Effector memory CD8-positive, alpha-beta T cell (primary cell): ENCODE data around the gene NR6A1.
"Not testable (repeated sequence)": the region's sequence is repeated elsewhere in the genome, so short reads cannot be mapped to it uniquely, and the experiment has no call there.

Source experiments
- ATAC-seq: fragments of 150-1000 bp; cut with Tn5 transposase; replicated peaks from 2 replicates; pipeline ENCODE4 v1.10.0; 2021; ENCODE audit warnings: mild to moderate bottlenecking, moderate library complexity
- DNase-seq, 3 experiments: peaks; one replicate each; pipeline ENCODE4 v3.0.0; 2021
- H3K27ac Mint-ChIP-seq, 2 donors: one replicate each; pipeline ENCODE4 v1.8.0; 2022; ENCODE audit warnings: mild to moderate bottlenecking in 2 of 2, mixed read lengths in 2 of 2, moderate library complexity in 2 of 2
- H3K27me3 Mint-ChIP-seq, 2 donors: one replicate each; pipeline ENCODE4 v1.8.0; 2022; ENCODE audit warnings: mixed read lengths in 2 of 2
- H3K36me3 Mint-ChIP-seq: one replicate; pipeline ENCODE4 v1.8.0; 2022; ENCODE audit warnings: mild to moderate bottlenecking, moderate library complexity, mixed read lengths; ENCODE audit not compliant: insufficient read depth
- H3K4me1 Mint-ChIP-seq, 2 donors: one replicate each; pipeline ENCODE4 v1.8.0; 2022; ENCODE audit warnings: low read depth in 2 of 2, mixed read lengths in 2 of 2
- H3K4me3 Mint-ChIP-seq, 2 donors: one replicate each; pipeline ENCODE4 v1.8.0; 2022; ENCODE audit warnings: mild to moderate bottlenecking in 2 of 2, mixed read lengths in 2 of 2, moderate library complexity in 2 of 2
- H3K9me3 Mint-ChIP-seq, 2 donors: one replicate each; pipeline ENCODE4 v1.8.0; 2022; ENCODE audit warnings: mixed read lengths in 2 of 2

Gene NR6A1

GRCh38 chr9:124776954-124777648 lies 6.0 kb upstream of the NR6A1 start, which contains the start of gene OLFML2A:
OLFML2A (plus strand) TSS chr9:124777133; CDS start chr9:124777271, 138 bp downstream.
- Mint-ChIP-seq H3K27me3 (peaks cover 12 to 39% of the 10 kb centered on the region in 2 donors), H3K4me1 (peaks cover 17% of the 10 kb centered on the region in 2 donors), H3K27ac (no peak within 1 kb of the TSS), H3K36me3 (peaks cover 3% of the 10 kb centered on the region), H3K4me3 (peak within 1 kb of the TSS; percentile 80 to 81), H3K9me3 (no peaks in the 10 kb centered on the region)
- peak; percentile 61 for ATAC-seq
- peak in 2 of 3 experiments; percentile 15 to 17 for DNase-seq

DNA sequence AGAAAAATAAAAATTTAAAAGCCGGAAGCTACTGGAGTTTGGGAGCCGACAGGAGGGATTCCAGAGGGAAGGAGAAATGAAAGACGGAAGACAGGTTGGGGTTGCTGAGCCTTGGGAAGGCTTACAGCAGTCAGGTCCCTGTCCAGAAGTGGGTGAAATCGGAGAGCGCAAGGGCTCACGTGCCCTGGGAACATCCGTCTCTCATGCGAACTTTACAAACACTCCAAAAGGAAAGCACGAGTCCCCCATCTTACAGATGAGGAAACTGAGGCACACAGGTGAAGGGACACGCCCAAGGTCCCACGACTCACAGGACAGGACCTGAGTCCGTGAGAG lies 5.5 kb upstream of the NR6A1 start:
- DNase-seq: no peak
- H3K27ac Mint-ChIP-seq: no peak overlapping the region
- H3K27me3 Mint-ChIP-seq: peaks cover 12 to 39% of the 10 kb centered on the region in 2 donors

DNA sequence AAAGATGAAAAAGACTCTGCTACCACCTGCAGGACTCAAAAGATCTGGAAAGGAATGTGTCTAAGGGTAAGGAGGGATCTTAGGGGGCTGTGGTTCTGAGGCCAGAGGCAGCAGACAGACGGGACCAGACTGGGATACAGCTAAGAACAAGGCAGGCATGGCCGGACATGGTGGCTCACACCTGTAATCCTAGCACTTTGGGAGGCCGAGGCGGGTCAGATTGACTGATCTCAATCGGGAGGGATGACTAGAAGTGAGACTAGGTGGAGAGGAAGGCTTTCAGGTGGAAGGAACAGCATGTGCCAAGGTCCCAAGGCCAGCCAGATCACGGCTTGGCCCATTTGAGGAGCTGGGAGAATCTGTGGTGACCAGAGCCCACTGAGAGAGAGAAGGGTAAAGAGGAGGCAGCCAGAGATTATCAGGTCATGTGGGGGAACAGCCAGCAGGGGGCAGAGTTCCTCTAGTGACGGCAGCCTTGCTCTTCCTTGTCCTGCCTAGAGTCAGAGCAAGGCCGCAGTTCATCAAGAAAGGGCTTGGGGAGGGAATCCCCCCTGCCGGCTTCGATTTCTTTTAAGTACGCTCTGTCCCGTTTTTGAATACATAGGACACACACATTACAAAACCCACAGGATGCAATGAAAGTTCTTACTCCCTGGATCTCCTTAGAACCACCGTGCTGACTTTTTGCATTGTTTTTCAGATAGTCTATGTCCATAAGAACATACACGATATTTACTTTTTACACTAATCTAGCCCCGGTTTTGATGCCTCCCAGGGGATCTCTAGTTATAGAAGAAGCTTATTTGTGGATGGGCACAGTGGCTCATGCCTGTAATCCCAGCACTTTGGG lies 3.2 kb upstream of the NR6A1 start:
- peaks cover 24 to 53% of the 10 kb centered on the region in 2 donors for H3K27me3 Mint-ChIP-seq
- no peak overlapping the region for H3K4me3 Mint-ChIP-seq
- H3K27ac Mint-ChIP-seq: peak overlapping the region in 1 of 2 donors; percentile 29
- H3K4me1 Mint-ChIP-seq: peaks cover 32 to 35% of the 10 kb centered on the region in 2 donors
- peaks cover 5% of the 10 kb centered on the region for H3K36me3 Mint-ChIP-seq
- DNase-seq: peak; percentile 80 to 85 (median 83)
- no peaks in the 10 kb centered on the region for H3K9me3 Mint-ChIP-seq
- peak; percentile 20 for ATAC-seq

More for the DNA sequence above, 5.5 kb upstream of the NR6A1 start:
- Mint-ChIP-seq H3K4me3 (peak overlapping the region; percentile 80 to 81), H3K4me1 (peaks cover 18 to 19% of the 10 kb centered on the region in 2 donors), H3K36me3 (peaks cover 3% of the 10 kb centered on the region), H3K9me3 (no peaks in the 10 kb centered on the region)
- ATAC-seq: no peak

- no peak for DNase-seq
- H3K4me3 Mint-ChIP-seq: no peak overlapping the region
- H3K27ac Mint-ChIP-seq: no peak overlapping the region
- no peaks in the 10 kb centered on the region for H3K9me3 Mint-ChIP-seq
- peaks cover 5% of the 10 kb centered on the region for H3K36me3 Mint-ChIP-seq
- H3K4me1 Mint-ChIP-seq: peaks cover 32 to 35% of the 10 kb centered on the region in 2 donors
- peaks cover 32 to 61% of the 10 kb centered on the region in 2 donors for H3K27me3 Mint-ChIP-seq
- ATAC-seq: no peak
Observed at GRCh38 chr9:124773473-124774128, 2.5 kb upstream of the NR6A1 start.

DNA sequence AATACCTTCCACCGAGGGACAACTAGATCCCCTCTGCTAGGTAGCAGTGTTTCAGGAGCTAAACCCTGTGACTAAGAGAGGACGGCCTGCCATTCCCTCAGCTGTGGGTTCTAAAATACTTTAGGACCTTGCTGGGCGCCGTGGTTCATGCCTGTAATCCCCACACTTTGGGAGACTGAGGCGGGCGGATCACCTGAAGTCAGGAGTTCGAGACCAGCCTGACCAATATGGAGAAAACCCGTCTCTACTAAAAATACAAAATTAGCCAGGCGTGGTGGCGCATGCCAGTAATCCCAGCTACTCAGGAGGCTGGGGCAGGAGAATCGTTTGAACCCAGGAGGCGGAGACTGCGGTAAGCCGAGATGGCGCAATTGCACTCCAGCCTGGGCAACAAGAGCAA lies 1.8 kb upstream of the NR6A1 start:
- H3K9me3 Mint-ChIP-seq, H3K27ac Mint-ChIP-seq, ATAC-seq, DNase-seq, H3K36me3 Mint-ChIP-seq: not testable (repeated sequence)
- H3K4me1 Mint-ChIP-seq: peaks cover 32 to 35% of the 10 kb centered on the region in 2 donors
- H3K4me3 Mint-ChIP-seq: peak overlapping the region; percentile 84 to 97
- H3K27me3 Mint-ChIP-seq: peaks cover 37 to 64% of the 10 kb centered on the region in 2 donors

DNA sequence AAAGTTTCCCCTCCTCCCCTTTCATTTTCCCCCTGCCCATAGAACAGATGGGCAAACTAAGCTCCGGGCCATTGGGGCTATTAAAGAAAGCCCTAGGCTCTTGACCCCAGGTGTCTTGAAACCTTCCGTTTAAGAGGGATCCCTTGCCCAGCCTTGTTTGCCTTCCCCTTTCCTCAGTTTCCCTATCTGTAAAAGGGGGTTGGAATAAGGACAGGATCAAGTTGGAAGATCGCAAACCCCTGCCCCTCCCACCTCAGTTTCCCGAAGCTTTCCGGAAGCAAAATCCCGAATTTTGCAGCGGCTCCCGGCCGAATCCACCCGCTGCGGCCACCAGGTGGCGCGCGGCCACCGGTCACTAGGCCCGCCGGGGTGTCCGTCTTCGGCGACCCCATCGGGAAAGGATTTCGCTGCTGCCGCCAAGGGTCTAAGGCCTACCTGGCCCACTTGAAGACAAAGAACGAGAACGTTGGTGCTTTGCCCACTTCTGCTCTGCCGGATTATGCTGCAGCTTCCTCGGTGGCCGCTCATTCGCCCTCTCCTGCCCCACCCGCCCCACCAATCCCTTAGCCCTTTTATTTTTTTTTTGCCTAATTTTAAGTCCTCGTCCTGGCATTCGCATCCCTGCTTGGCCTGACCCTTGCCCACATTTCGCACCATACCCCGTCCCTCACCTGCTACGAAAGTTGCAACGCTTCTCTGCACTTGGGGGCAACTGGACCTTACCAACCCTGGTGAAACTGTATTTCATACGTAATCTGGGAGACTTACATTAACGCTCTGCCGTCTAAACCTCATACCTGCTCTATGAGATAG lies 962 bp upstream of the NR6A1 start:
- H3K4me1 Mint-ChIP-seq: peaks cover 32 to 35% of the 10 kb centered on the region in 2 donors
- peak overlapping the region; percentile 66 to 92 for H3K27ac Mint-ChIP-seq
- peak overlapping the region; percentile 84 to 97 for H3K4me3 Mint-ChIP-seq
- H3K36me3 Mint-ChIP-seq: peaks cover 5% of the 10 kb centered on the region
- peaks cover 41 to 72% of the 10 kb centered on the region in 2 donors for H3K27me3 Mint-ChIP-seq
- ATAC-seq: no peak
- no peaks in the 10 kb centered on the region for H3K9me3 Mint-ChIP-seq
- DNase-seq: peak in 2 of 3 experiments; percentile 14

- Mint-ChIP-seq H3K36me3 (peaks cover 5% of the 10 kb centered on the region), H3K9me3 (no peaks in the 10 kb centered on the region), H3K4me3 (peak overlapping the region; percentile 85 to 97), H3K27me3 (peaks cover 43 to 72% of the 10 kb centered on the region in 2 donors), H3K4me1 (peaks cover 26 to 30% of the 10 kb centered on the region in 2 donors), H3K27ac (peak overlapping the region; percentile 73 to 87)
- DNase-seq (peak in 2 of 3 experiments; percentile 14), ATAC-seq (no peak)
Observed at GRCh38 chr9:124770359-124771020, 621 bp downstream of the NR6A1 start.

- no peaks in the 10 kb centered on the region for H3K9me3 Mint-ChIP-seq
- DNase-seq (peak in 1 of 3 experiments; percentile 15), ATAC-seq (no peak)
- peaks cover 26 to 30% of the 10 kb centered on the region in 2 donors for H3K4me1 Mint-ChIP-seq
- H3K27ac Mint-ChIP-seq: peak overlapping the region; percentile 73 to 87
- peak overlapping the region; percentile 85 to 97 for H3K4me3 Mint-ChIP-seq
- H3K27me3 Mint-ChIP-seq: peaks cover 42 to 70% of the 10 kb centered on the region in 2 donors
- peaks cover 5% of the 10 kb centered on the region for H3K36me3 Mint-ChIP-seq
Observed at GRCh38 chr9:124769549-124770358, 1.4 kb downstream of the NR6A1 start.

GRCh38 chr9:124768750-124769548 lies 2.2 kb downstream of the NR6A1 start:
- peaks cover 5% of the 10 kb centered on the region for H3K36me3 Mint-ChIP-seq
- H3K9me3 Mint-ChIP-seq: no peaks in the 10 kb centered on the region
- ATAC-seq: no peak
- peaks cover 49 to 70% of the 10 kb centered on the region in 2 donors for H3K27me3 Mint-ChIP-seq
- H3K27ac Mint-ChIP-seq: no peak overlapping the region
- DNase-seq: no peak
- H3K4me3 Mint-ChIP-seq: peak overlapping the region; percentile 85 to 97
- peaks cover 20 to 24% of the 10 kb centered on the region in 2 donors for H3K4me1 Mint-ChIP-seq

DNA sequence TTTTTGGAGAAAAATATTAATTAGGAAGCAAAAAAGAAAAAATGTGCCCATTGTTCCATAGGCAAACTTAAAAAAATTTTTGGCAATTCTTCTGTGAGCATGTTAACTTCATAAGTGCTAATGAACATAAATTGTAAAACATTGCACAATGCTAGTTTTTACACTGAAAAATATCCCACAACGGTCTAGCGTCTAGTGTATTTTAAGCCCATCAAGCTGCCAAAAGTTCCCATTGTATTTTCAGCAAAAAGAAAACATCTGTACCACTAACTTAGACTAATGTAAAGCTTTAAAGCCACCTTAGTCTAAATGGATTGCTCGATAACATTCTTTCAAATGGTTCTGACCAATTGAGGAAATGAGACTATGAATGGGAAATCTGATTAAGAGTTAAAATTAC lies 2.8 kb downstream of the NR6A1 start:
- Mint-ChIP-seq H3K36me3 (peaks cover 5% of the 10 kb centered on the region), H3K27ac (no peak overlapping the region), H3K4me1 (peaks cover 20 to 24% of the 10 kb centered on the region in 2 donors), H3K9me3 (no peaks in the 10 kb centered on the region), H3K4me3 (no peak overlapping the region), H3K27me3 (peaks cover 52 to 70% of the 10 kb centered on the region in 2 donors)
- ATAC-seq: no peak
- no peak for DNase-seq

- no peak for DNase-seq
- Mint-ChIP-seq H3K27me3 (peaks cover 57 to 73% of the 10 kb centered on the region in 2 donors), H3K36me3 (peaks cover 5% of the 10 kb centered on the region), H3K4me1 (peaks cover 20 to 24% of the 10 kb centered on the region in 2 donors), H3K4me3 (no peak overlapping the region), H3K9me3 (no peaks in the 10 kb centered on the region), H3K27ac (no peak overlapping the region)
- ATAC-seq: no peak
Observed at GRCh38 chr9:124767821-124768220, 3.3 kb downstream of the NR6A1 start.
